CD4-positive, alpha-beta T cell (primary cell): ENCODE data around the gene TTC6. TPM values are rescaled to one million over a fixed set of nuclear protein-coding genes. Genes with fewer than 3 reads are reported as not detected.

ENCODE experiments used
- ATAC-seq: fragments of 200-7000 bp; cut with Tn5 transposase; one replicate; pipeline ENCODE4 v1.10.0; 2022; ENCODE audit warnings: mild to moderate bottlenecking; ENCODE audit not compliant: poor library complexity
- CTCF ChIA-PET: fragments of 350-600 bp; sonication (Branson Sonifier 250); formaldehyde crosslinking; loops from one replicate; lab custom pipeline; 2021; ENCODE audit warnings: antibody characterized with exemption, inconsistent platforms; lab: Charles Lee
- POLR2A ChIA-PET: fragments of 350-600 bp; sonication (Branson Sonifier 250); formaldehyde crosslinking; loops from one replicate; lab custom pipeline; 2021; ENCODE audit warnings: antibody characterized with exemption, inconsistent platforms; lab: Charles Lee
- DNase-seq, 14 experiments: peaks; one replicate each; pipeline ENCODE4 v3.0.0-alpha.2; 2013 to 2020; ENCODE audit warnings: mixed read lengths in 2 of 14
- H3K27ac ChIP-seq, 2 donors: one replicate each; pipeline versions ENCODE4 v1.5.1 to v1.7.0; 2013; ENCODE audit warnings: low read length in 2 of 2, low read depth in 1 of 2, mild to moderate bottlenecking in 1 of 2
- H3K27me3 ChIP-seq, 2 experiments: 1 replicate in 1 of 2; 2 replicates in 1 of 2; pipeline versions ENCODE4 v1.6.1 to v1.7.0; 2013; ENCODE audit warnings: low read length in 2 of 2, control low read depth in 1 of 2, mild to moderate bottlenecking in 1 of 2, moderate library complexity in 1 of 2; ENCODE audit not compliant: insufficient read depth in 2 of 2, control insufficient read depth in 1 of 2
- H3K36me3 ChIP-seq: one replicate; pipeline ENCODE4 v1.6.1; 2013; ENCODE audit warnings: low read length, control low read depth; ENCODE audit not compliant: insufficient read depth
- H3K4me1 ChIP-seq: one replicate; pipeline ENCODE4 v1.6.1; 2013; ENCODE audit warnings: low read length, control low read depth; ENCODE audit not compliant: insufficient read depth
- H3K4me3 ChIP-seq: one replicate; pipeline ENCODE4 v1.5.1; 2013; ENCODE audit warnings: mild to moderate bottlenecking, low read length, moderate library complexity
- H3K9me3 ChIP-seq, 2 experiments: 1 replicate in 1 of 2; 2 replicates in 1 of 2; pipeline versions ENCODE4 v1.6.1 to v1.7.0; 2013; ENCODE audit warnings: low read length in 2 of 2, mild to moderate bottlenecking in 2 of 2, control low read depth in 1 of 2, moderate library complexity in 1 of 2; ENCODE audit not compliant: control insufficient read depth in 1 of 2, insufficient read depth in 1 of 2
- H3K27ac Mint-ChIP-seq: one replicate; pipeline ENCODE4 v1.8.0; 2020; ENCODE audit warnings: mixed read lengths
- H3K27me3 Mint-ChIP-seq: one replicate; pipeline ENCODE4 v1.8.0; 2021; ENCODE audit warnings: mixed read lengths
- H3K36me3 Mint-ChIP-seq: one replicate; pipeline ENCODE4 v1.8.0; 2021; ENCODE audit warnings: low read depth, mixed read lengths
- H3K4me1 Mint-ChIP-seq: one replicate; pipeline ENCODE4 v1.8.0; 2021; ENCODE audit warnings: low read depth, mixed read lengths
- H3K4me3 Mint-ChIP-seq: one replicate; pipeline ENCODE4 v1.8.0; 2020; ENCODE audit warnings: mild to moderate bottlenecking, mixed read lengths
- H3K9me3 Mint-ChIP-seq: one replicate; pipeline ENCODE4 v1.8.0; 2020; ENCODE audit warnings: mixed read lengths
- CTCF ChIP-seq: fragments of 200-600 bp; IDR thresholded peaks from one replicate; pipeline ENCODE4 v1.8.0; 2022; ENCODE audit warnings: antibody characterized with exemption, mild to moderate bottlenecking
- intact Hi-C, 2 experiments: fragments of 100-400 bp; cut with DNase I in 1 of 2; cut with micrococcal nuclease in 1 of 2; formaldehyde crosslinking; loops; one replicate each; pipeline versions ENCODE4 v1.15.1 to v1.9.0; 2023 to 2025; cut with DNase I, micrococcal nuclease
- total RNA-seq, 174 experiments: library from RNA in 2 of 174; stranded (reverse) in 2 of 174; gene quantifications; one replicate each; pipeline ENCODE4 v1.2.3 and lab custom pipeline; 2021 to 2026

TTC6 gene
- total RNA-seq, 2 experiments from 2014 or later: not detected

GRCh38 chr14:37598747-37599506 lies 3.5 kb downstream of the TTC6 start:
- POLR2A ChIA-PET: no interaction called here
- Mint-ChIP-seq H3K4me3 (no peak overlapping the region), H3K27ac (no peak overlapping the region), H3K4me1 (peaks cover 27% of the 10 kb centered on the region), H3K36me3 (no peaks in the 10 kb centered on the region), H3K9me3 (peaks cover 3% of the 10 kb centered on the region), H3K27me3 (peaks cover 87% of the 10 kb centered on the region)
- no peak overlapping the region for H3K4me3 ChIP-seq
- peaks cover 39% of the 10 kb centered on the region for H3K4me1 ChIP-seq
- intact Hi-C loops: no loop called here
- H3K36me3 ChIP-seq: no peaks in the 10 kb centered on the region
- peaks cover 6 to 65% of the 10 kb centered on the region in 2 experiments for H3K9me3 ChIP-seq
- DNase-seq: no peak
- CTCF ChIA-PET: no interaction called here
- TF ChIP-seq CTCF: no peak
- ATAC-seq: no peak
- H3K27me3 ChIP-seq: peaks cover 82 to 91% of the 10 kb centered on the region in 2 experiments
- no peak overlapping the region for H3K27ac ChIP-seq

GRCh38 chr14:37599507-37600368 lies 4.3 kb downstream of the TTC6 start:
- H3K4me1 Mint-ChIP-seq: peaks cover 23% of the 10 kb centered on the region
- Histone ChIP-seq H3K27ac (no peak overlapping the region), H3K36me3 (no peaks in the 10 kb centered on the region), H3K4me3 (no peak overlapping the region), H3K4me1 (peaks cover 36% of the 10 kb centered on the region), H3K27me3 (peaks cover 76 to 93% of the 10 kb centered on the region in 2 experiments), H3K9me3 (peaks cover 6 to 60% of the 10 kb centered on the region in 2 experiments)
- TF ChIP-seq CTCF: no peak
- ChIA-PET CTCF (no interaction called here), POLR2A (no interaction called here)
- no peak overlapping the region for H3K4me3 Mint-ChIP-seq
- no peak for ATAC-seq
- H3K9me3 Mint-ChIP-seq: peaks cover 3% of the 10 kb centered on the region
- H3K27ac Mint-ChIP-seq: no peak overlapping the region
- H3K36me3 Mint-ChIP-seq: no peaks in the 10 kb centered on the region
- no peak for DNase-seq
- H3K27me3 Mint-ChIP-seq: peaks cover 88% of the 10 kb centered on the region
- intact Hi-C loops: no loop called here

GRCh38 chr14:37600880-37601741 lies 5.7 kb downstream of the TTC6 start:
- no peak overlapping the region for H3K4me3 ChIP-seq
- Mint-ChIP-seq H3K4me3 (no peak overlapping the region), H3K27me3 (peaks cover 96% of the 10 kb centered on the region), H3K36me3 (no peaks in the 10 kb centered on the region), H3K4me1 (peaks cover 17% of the 10 kb centered on the region), H3K9me3 (peaks cover 3% of the 10 kb centered on the region), H3K27ac (no peak overlapping the region)
- ChIA-PET POLR2A (no interaction called here), CTCF (no interaction called here)
- H3K27ac ChIP-seq: no peak overlapping the region
- ATAC-seq (no peak), DNase-seq (no peak)
- H3K4me1 ChIP-seq: peaks cover 26% of the 10 kb centered on the region
- peaks cover 70 to 84% of the 10 kb centered on the region in 2 experiments for H3K27me3 ChIP-seq
- no peaks in the 10 kb centered on the region for H3K36me3 ChIP-seq
- H3K9me3 ChIP-seq: peaks cover 6 to 53% of the 10 kb centered on the region in 2 experiments
- intact Hi-C loops: no loop called here
- TF ChIP-seq CTCF: no peak
